WI38 (cell line): ENCODE measurements around the gene SPRR2D.
"Not testable (repeated sequence)": the region's sequence is repeated elsewhere in the genome, so short reads cannot be mapped to it uniquely, and the experiment has no call there.

Experiments used
- H3K4me3 ChIP-seq: 2 replicates; pipeline ENCODE4 v1.5.1; 2011; ENCODE audit warnings: low read depth, mild to moderate bottlenecking, control low read depth, low read length
- TF ChIP-seq, protein P1 (sequence below): IDR thresholded peaks from 2 replicates; pipeline ENCODE4 v1.5.1; 2012; ENCODE audit warnings: low read depth, mild to moderate bottlenecking, control low read depth, low read length

The SPRR2D gene

DNA sequence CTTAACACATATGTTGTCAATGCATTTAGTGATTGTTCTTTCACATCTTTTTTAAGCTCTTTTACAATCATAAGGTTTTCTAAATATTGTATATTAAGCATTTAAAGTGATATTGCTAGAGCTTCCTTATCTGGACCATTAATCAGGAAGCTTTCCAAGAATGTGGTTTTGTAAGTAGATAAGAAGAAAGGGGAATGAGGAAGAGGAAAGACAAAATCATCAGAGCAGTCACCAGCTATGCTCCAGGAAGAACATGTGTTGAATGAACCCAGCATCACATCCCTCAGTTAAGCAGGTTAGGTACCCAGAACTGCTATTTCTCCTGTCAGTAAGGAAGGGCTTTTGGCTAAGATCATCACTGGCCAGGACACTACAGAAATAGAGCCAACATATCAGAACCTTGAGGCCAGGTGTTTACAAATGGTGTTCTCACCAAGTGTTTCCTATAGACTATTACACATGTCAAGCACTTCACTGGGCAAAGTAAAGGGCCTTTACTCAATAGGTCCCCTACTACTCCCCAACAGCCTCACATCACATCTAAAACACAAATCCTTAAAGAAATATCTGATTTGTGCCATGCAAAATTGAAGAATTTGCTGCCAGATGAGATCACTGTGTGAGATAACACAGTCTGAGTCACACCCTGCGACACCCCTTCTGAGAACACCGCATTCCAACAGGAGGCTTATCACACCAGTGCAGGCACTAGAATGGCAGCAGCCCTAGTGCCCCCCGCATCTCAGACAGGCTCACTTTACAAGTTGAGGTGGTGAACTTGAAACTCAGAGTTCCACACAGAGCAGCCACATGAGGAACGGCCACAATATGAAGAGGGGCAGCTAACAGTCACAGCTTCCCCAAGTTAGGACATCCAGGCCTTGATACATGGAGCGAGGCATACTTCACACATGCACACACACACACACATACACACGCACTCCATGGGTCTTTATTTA is 18.2 kb upstream of the SPRR2D start:
- H3K4me3 ChIP-seq, result no peak overlapping the region
- TF ChIP-seq, protein P1, sequence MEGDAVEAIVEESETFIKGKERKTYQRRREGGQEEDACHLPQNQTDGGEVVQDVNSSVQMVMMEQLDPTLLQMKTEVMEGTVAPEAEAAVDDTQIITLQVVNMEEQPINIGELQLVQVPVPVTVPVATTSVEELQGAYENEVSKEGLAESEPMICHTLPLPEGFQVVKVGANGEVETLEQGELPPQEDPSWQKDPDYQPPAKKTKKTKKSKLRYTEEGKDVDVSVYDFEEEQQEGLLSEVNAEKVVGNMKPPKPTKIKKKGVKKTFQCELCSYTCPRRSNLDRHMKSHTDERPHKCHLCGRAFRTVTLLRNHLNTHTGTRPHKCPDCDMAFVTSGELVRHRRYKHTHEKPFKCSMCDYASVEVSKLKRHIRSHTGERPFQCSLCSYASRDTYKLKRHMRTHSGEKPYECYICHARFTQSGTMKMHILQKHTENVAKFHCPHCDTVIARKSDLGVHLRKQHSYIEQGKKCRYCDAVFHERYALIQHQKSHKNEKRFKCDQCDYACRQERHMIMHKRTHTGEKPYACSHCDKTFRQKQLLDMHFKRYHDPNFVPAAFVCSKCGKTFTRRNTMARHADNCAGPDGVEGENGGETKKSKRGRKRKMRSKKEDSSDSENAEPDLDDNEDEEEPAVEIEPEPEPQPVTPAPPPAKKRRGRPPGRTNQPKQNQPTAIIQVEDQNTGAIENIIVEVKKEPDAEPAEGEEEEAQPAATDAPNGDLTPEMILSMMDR, result no peak

DNA sequence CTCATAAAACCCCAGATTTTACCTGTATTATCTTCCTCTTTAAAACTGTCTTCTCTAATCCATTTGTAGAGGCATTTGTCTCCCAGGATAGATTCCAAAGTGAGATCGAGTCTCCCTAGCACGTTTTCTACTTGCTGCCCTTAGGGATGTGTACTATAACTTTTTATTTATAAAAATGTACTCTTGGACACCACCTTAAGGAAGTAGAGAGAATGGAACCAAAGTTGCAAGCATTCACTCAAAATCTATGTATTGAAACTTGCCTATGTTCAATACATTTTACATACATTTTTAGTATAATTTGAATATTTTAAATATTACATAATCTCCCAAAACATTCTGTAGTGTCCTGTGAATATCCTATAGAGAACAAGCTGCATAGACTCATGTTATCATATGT is 17.2 kb upstream of the SPRR2D start:
- TF ChIP-seq, protein P1, result no peak
- H3K4me3 ChIP-seq, result no peak overlapping the region

DNA sequence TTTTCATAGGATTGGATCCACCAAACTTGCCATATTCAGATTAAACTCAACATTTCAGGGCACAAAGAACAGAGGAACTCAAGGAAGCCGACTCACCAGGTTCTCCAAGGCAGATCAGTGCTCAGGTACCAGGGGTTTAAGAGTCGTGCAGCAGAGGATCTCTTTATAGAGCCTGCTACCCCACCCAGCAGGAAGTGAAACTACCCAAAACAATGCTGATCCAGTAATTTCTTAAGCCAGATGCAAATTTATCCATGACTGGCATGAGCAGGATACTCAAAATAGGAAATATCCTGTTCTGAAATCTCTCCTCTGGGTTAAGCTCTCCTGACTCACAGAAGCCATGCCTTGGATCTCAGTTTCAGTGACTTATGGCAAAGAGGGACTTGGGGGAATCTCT is 16.5 kb upstream of the SPRR2D start, which contains the start of gene SPRR2A:
TSS of gene SPRR2A (minus strand) at position 138 of the 400 bp plus-strand sequence. CDS start 777 bp downstream, outside the sequence.
- TF ChIP-seq, protein P1, result no peak
- no peak within 1 kb of the TSS for H3K4me3 ChIP-seq

DNA sequence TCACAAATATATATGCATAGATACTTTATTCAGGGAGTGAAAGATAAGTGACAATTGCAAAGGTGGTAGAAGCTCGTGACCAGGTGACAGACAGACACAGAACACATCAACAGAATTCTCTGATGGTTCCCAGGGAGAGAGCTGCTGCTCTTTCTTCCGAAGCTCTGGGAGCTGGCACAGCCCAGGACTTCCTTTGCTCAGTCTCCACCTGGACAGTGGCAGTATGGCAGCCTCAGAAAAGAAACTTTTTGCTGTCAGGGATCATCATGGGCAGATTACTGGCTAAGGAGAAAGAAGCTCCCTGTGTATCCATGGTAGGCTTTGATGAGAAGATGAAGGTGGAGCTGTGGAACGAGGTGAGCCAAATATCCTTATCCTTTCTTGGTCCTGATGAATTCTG is 15.2 kb upstream of the SPRR2D start:
- not testable (repeated sequence) for H3K4me3 ChIP-seq

DNA sequence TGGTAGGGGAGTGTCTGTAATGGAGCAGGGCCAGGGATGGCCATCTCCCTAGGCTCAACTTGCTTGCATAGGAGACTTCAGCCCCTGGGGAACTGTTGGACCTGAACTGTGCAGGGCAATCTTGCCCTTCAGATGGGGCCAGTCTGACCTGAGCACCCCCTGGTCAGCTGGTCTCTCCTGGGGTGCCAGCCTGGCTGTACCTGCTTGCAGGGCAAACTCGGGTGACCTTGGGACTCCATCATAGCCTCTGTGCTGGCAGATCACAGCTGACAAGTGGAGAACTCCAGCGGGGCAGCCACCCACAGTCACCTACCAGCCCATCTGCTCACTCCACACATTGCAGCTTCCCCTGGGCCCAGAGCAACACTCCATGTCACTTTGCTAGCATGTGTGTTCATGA is 8.3 kb upstream of the SPRR2D start:
- H3K4me3 ChIP-seq, result no peak overlapping the region
- TF ChIP-seq, protein P1, result no peak

DNA sequence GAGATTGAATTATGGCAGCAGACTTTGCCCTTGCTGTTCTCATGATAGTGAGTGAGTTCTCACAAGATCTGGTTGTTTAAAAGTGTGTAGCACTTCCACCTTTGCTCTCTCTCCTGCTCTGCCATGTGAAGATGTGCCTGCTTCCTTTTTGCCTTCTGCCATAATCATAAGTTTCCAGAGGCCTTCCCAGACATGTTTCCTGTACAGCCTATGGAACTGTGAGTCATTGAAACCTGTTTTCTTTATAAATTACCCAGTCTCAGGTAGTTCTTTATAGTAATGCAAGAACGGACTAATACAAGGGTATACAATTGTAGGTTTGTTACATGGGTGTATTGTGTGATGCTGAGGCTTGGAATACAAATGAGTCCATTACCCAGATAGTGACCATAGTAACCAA is 5.7 kb downstream of the SPRR2D start:
- H3K4me3 ChIP-seq, result no peak overlapping the region
- TF ChIP-seq, protein P1, result no peak

DNA sequence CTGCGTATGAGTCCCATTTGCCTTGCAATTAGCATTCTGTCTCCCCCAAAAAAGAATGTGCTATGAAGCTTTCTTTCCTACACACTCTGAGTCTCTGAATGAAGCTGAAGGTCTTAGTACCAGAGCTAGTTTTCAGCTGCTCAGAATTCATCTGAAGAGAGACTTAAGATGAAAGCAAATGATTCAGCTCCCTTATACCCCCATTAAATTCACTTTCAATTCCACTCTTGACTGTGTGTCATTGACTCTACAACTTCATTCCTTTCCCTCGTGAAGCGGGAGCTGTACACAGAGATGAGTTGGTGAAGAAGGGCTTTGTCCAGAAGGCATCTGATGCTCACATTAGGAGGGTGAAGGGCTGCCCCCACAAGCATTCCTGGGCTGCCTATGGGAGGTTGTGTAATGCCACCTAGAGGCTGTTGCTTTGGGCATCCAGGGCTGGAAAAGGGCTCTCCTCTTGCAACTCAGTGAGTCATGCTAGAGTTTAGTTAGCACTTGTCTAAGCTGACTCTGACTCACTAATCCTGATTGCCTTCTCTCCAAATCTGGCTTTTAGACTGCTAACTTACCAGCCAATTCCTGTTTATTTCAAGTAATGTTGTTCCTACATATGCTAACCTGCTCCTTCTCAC is 8.1 kb downstream of the SPRR2D start:
- TF ChIP-seq, protein P1, result no peak
- H3K4me3 ChIP-seq, result no peak overlapping the region
